Cerebellar nuclear complex (tissue), 1 donor: ENCODE measurements around the gene GAS7.
A peak's percentile ranks its signal among the peaks of the same experiment; 100 is the strongest.
"Not testable (repeated sequence)": the region's sequence is repeated elsewhere in the genome, so short reads cannot be mapped to it uniquely, and the experiment has no call there.

Experiments used
- DNase-seq, 2 experiments: peaks; one replicate each; lab custom pipeline; 2025; lab: John Stamatoyannopoulos, UW

The GAS7 gene

DNA sequence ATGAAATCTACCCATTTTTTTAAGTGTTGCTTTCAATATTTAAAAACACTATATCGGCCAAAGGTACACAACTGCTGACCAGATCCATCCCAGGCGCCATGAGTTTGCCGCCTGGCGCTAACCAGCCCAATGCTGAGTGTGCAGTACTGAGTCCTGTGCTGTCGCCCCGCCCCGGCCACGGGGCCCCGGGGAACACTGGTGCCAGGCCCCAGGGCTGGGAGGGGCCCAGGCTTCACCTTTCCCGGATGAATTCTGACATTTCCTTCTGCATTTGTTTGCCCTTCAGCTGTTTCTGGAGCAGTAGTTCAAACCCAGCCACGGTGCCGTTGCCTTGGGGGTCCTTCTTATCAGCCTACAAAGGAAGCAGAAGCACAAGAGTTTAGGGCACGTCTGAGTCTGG lies 255.5 kb downstream of the GAS7 start:
- DNase-seq = no peak

GRCh38 chr17:9941305-9941704 lies 257.1 kb downstream of the GAS7 start:
- DNase-seq = no peak

GRCh38 chr17:9940841-9941240 lies 257.6 kb downstream of the GAS7 start:
- DNase-seq = no peak

DNA sequence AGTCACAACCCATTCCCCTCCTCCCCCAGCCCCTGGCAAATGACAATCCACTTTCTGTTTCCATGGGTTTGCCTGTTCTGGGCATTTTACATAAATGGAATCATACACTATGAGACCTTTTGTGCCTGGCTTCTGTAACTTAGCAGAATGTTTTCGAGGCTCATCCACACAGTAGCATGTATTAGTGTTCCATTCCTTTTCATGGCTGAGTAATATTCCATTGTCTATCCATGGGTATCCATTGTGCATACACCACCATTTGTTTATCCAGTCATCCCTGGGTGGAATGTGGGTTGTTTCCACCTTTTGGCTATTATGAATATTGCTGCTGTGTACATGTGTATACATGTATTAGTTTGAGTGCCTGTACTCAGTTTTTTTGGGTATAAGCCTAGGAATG lies 259.6 kb downstream of the GAS7 start:
- no peak for DNase-seq

- DNase-seq = no peak
These were observed 260.5 kb downstream of the GAS7 start for GRCh38 chr17:9937901-9938300.

GRCh38 chr17:9937241-9937761 lies 261.1 kb downstream of the GAS7 start:
- peak; percentile 44 to 93 for DNase-seq

DNA sequence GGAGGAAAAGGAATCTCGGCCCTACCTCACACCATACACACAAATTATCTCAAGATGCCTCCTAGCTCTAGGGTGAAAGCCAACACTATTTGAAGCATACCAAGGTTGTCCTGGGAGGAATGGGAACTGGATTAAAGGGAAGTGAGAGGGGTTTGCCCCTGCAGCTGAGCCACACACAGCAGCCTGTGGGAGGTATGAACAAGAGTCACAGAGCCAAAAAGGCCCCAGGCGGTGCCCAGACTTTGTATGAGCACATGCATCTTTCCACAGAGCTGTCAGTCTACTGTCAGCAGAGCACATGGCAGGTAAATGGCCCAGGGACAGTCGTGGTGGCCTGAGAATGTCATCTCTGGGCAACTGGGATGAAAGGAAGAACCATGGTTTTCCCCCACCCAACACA lies 262.3 kb downstream of the GAS7 start:
- DNase-seq = no peak

DNA sequence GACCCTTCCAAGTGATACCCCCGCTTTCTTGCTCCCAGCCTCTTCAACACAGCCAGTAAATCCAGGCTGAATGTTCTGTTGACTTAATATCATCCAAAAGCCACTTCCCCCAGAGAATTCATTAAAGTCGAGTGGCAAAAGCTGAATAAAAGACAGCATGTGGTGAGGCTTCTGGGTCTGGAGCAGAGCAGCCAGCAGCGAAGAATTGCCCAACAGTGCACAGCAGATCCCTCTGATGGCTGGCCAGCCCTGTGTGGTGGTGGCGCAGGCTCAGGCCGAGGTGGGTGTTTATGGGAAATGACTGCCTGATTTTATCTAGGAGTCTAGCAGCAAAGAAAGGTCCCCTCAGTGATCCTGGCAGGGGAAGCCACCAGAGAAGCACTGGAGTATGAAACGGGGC lies 263.0 kb downstream of the GAS7 start:
- no peak for DNase-seq

GRCh38 chr17:9934331-9934730 lies 264.1 kb downstream of the GAS7 start:
- no peak for DNase-seq

- DNase-seq = no peak
These were observed 265.9 kb downstream of the GAS7 start for GRCh38 chr17:9932491-9932890.

GRCh38 chr17:9931144-9931741 lies 267.2 kb downstream of the GAS7 start:
- DNase-seq = no peak

GRCh38 chr17:9929871-9930270 lies 268.5 kb downstream of the GAS7 start:
- no peak for DNase-seq

DNA sequence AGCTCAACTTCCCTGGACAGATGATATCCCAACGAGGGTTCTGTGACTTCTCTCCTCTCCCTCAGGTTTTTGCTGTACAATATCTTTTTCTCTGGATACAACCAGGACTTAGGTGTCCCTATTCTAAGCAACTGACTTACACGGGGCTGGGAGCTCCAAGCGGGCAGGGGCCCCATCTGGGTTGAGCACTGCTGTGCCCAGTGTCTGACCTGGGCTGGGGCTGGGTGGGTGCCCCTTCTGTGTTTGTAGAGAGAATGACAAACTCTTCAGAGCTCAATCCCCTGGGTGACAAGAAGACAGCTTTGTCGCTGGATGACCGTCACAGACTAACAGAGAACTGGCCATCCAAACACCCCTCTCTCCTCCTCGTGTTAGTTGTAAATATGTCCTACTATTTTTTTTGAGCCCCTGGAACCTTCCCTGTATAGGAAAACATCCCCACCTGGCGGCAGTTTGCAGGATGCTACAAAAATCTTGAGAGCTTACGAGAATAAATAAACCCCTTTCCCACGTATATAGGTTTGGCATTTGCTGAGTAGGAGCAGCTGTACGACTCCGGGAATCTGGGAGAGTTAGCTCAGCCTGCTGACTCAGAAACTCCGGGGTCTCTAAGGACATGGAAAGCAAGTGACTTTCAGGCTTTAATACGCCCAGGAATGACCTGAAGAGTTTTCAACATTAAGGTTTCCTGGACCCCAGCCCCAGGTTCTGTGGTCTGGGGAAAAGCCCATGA lies 269.6 kb downstream of the GAS7 start:
- DNase-seq = peak in 1 of 2 experiments; percentile 59

- DNase-seq = no peak
These were observed 272.1 kb downstream of the GAS7 start for GRCh38 chr17:9926150-9926804.

- DNase-seq = no peak
These were observed 272.9 kb downstream of the GAS7 start for GRCh38 chr17:9925457-9925856.

DNA sequence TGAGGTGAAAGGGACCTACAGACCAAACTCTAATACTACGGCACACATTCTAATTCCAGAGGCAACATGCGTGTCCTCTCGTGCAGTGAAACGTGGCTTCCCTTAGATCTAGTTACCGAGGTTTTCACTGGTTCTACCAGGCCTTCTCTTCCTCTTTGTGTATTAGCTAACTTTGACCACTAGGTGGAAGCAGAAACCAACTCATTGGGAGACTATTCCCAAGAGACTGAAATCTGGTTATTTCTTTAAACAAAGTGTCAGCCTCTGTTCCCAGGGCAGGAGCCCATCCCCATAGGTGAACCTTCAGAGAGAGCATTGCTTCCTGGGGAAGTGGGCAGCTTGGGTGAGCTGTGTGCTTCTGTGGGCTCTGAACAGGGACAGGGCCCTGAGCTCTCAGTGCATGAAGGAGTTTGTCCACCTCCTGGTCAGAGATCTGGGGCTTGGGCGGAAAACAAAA lies 273.6 kb downstream of the GAS7 start:
- DNase-seq = peak in 1 of 2 experiments; percentile 72

- peak in 1 of 2 experiments; percentile 31 for DNase-seq
These were observed 276.2 kb downstream of the GAS7 start for GRCh38 chr17:9922012-9922848.

DNA sequence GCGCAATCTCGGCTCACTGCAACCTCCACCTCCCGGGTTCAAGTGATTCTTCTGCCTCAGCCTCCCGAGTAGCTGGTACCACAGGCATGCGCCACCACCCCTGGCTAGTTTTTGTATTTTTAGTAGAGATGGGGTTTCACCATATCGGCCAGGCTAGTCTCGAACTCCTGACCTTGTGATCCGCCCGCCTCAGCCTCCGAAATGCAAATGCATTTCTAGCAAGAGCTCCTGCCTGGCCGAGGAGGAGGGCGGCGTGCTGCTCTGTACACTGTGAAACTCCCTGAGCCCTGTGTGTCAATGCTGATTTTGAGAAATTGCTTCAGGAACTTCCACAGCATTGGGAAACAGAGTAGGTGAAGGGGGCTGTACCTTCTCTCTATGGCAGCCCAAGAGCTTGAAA lies 277.2 kb downstream of the GAS7 start:
- not testable (repeated sequence) for DNase-seq

DNA sequence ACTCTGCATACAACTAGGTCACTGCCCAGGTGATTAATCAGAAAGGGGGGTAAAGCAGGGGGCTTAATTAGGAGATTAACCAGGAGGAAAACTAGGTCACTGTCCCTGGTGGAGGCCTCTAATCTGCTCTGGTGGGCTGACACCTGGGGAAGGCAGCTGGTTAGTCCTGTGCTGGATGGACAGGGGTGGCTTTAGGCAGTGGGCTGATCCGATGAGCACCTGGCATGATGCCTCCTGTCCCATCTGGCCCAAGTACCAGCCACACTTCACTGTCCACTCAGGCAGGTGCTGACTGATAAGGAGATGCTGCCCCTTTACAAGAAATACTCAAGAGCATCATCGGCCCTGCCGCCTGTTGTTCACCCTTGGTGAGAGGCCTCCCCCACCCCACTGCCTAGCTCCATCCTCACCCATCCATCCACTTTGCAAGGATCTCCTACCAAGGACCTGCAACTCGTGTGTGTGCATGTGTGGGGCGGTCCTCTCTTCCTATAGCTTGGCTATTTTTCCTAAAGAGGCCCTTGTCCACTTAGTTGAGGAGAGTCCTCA lies 279.5 kb downstream of the GAS7 start:
- peak in 1 of 2 experiments; percentile 14 for DNase-seq

DNA sequence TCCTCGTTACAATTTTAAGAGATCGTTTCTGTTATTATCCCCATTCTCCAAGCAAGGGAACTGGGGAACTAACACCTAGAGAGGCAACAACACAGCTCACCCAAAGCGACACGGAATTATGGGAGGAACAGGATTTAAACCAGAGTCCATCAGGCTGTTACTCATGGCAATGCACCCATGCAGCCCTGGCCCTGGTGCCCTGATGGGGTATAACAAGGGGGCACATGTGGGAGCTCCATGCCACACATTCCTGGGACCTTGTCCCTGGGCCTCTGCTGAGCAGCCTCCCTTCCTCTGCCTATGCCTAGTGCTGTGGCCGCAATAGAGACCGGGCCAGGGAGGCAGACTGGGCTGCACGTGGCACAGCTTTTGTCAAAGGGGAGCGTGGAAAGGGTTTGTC lies 280.1 kb downstream of the GAS7 start:
- DNase-seq = no peak

DNA sequence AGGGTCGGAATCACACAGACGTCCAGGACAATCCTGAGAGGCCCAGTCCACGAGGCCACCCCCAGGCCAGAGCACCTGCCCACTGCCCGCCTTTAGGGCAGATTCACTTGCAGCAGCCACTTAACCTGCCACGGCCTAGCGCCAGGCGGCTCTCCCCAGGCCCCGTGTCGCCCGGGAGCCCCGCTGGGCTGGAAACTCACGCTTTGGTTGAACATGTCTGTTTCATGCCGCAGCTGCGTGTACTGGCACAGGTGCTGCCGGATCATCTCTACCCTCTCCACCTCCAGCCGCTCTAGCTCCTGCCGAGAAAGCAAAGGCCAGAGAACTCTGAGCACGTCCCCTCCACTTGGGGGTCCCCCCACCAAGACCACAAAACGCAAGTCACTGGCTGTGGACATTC lies 280.6 kb downstream of the GAS7 start:
- DNase-seq = no peak

- DNase-seq = no peak
These were observed 281.3 kb downstream of the GAS7 start for GRCh38 chr17:9917131-9917530.
